ENCODE results near the gene PAFAH2. TPM values are rescaled to one million over a fixed set of nuclear protein-coding genes. Genes with fewer than 3 reads are reported as not detected.

The PAFAH2 gene
- total RNA-seq, 1 experiment from 2014 or later, result 13.0 TPM

- no peak overlapping the region for H2AFZ ChIP-seq (ENCODE audit: low read depth, low read length, poor library complexity, severe bottlenecking)
- no peak overlapping the region for H3K4me2 ChIP-seq (ENCODE audit: low read length)
- no peaks in the 10 kb centered on the region for H3K27me3 ChIP-seq (ENCODE audit: insufficient read depth, low read length)
- H3K9me2 ChIP-seq (ENCODE audit: insufficient read depth), result no peaks in the 10 kb centered on the region
- intact Hi-C loops (cut with micrococcal nuclease), result no loop called here
- BruUV-seq (replicated peaks), result no TSS peak
- no peak overlapping the region for H3K27ac ChIP-seq (ENCODE audit: low read depth, low read length)
- H3K36me3 ChIP-seq (ENCODE audit: control insufficient read depth in 1 of 2, insufficient read depth in 2 of 2, low read length in 2 of 2), result peaks cover 4 to 20% of the 10 kb centered on the region in 2 experiments; a peak in 3 of 4 replicates
- H3K9me3 ChIP-seq (ENCODE audit: control insufficient read depth in 1 of 2, insufficient read depth in 1 of 2, low read depth in 1 of 2, low read length in 2 of 2), result no peaks in the 10 kb centered on the region
- TF ChIP-seq ATF3 (IDR thresholded peaks at IDR 0.05) (no peak), EGR1 (IDR thresholded peaks at IDR 0.05; ENCODE audit: low read depth) (no peak), TCF7L2 (IDR thresholded peaks at IDR 0.05; ENCODE audit: borderline replicate concordance, extremely low read depth, insufficient read depth, insufficient read length) (no peak), YY1 (IDR thresholded peaks at IDR 0.05; ENCODE audit: extremely low read depth, insufficient replicate concordance, low read depth, low read length) (no peak), POLR2AphosphoS5 (IDR thresholded peaks at IDR 0.05; ENCODE audit: low read depth, low read length) (no peak), SP1 (IDR thresholded peaks at IDR 0.05; ENCODE audit: low read depth) (no peak), ZBTB33 (IDR thresholded peaks at IDR 0.05; ENCODE audit: extremely low read depth, insufficient replicate concordance, low read length) (no peak), EZH2 (IDR thresholded peaks at IDR 0.05) (no peak), RAD21 (IDR thresholded peaks at IDR 0.05; ENCODE audit: low read depth) (no peak), FOSL1 (IDR thresholded peaks at IDR 0.05; ENCODE audit: low read depth) (no peak), JUND (IDR thresholded peaks at IDR 0.05) (no peak), CTCF (IDR thresholded peaks at IDR 0.05 in 2 of 3, conservative IDR thresholded peaks at IDR 0.05 in 1 of 3; ENCODE audit: borderline replicate concordance in 1 of 3, insufficient read depth in 1 of 3, low read depth in 2 of 3, low read length in 2 of 3) (no peak)
- H3K4me3 ChIP-seq (replicated peaks in 1 of 2; ENCODE audit: low read depth in 1 of 2, low read length in 2 of 2), result no peak overlapping the region
- CTCF ChIA-PET, result no interaction called here
- ATAC-seq (no peak), DNase-seq (ENCODE audit: low read depth, low spot score) (no peak)
- H4K20me1 ChIP-seq (ENCODE audit: insufficient read depth), result no peaks in the 10 kb centered on the region
- H3K9ac ChIP-seq (ENCODE audit: low read length), result no peak overlapping the region
- POLR2A ChIA-PET, result no interaction called here
- no peaks in the 10 kb centered on the region for H3K79me2 ChIP-seq (ENCODE audit: insufficient read depth, low read length)
- H3K4me1 ChIP-seq (ENCODE audit: control insufficient read depth in 1 of 2, insufficient read depth in 2 of 2, low read length in 2 of 2), result no peaks in the 10 kb centered on the region
- RAD21 ChIA-PET (ENCODE audit: low non-redundant PET in 1 of 2, low total read pairs in 2 of 2, uncharacterized antibody in 2 of 2, unreplicated experiment in 2 of 2), result no interaction called here
Measured at GRCh38 chr1:25979210-25979609, 18.7 kb downstream of the PAFAH2 start.
